Fibroblast of mammary gland (primary cell): Measurements from ENCODE around the gene TGFBI.

ENCODE experiments used
- DNase-seq: peaks from one replicate; pipeline ENCODE4 v3.0.0-alpha.2; 2010; ENCODE audit warnings: low read depth
- H3K4me3 ChIP-seq: 2 replicates; pipeline ENCODE4 v1.5.1; 2011; ENCODE audit warnings: low read depth, mild to moderate bottlenecking, low read length, moderate library complexity; ENCODE audit not compliant: control insufficient read depth
- TF ChIP-seq, protein P1 (sequence below): conservative IDR thresholded peaks from 2 replicates; pipeline ENCODE4 v1.5.1; 2011; ENCODE audit warnings: low read depth, low read length, inconsistent platforms; ENCODE audit not compliant: control insufficient read depth, insufficient read depth

Gene TGFBI

DNA sequence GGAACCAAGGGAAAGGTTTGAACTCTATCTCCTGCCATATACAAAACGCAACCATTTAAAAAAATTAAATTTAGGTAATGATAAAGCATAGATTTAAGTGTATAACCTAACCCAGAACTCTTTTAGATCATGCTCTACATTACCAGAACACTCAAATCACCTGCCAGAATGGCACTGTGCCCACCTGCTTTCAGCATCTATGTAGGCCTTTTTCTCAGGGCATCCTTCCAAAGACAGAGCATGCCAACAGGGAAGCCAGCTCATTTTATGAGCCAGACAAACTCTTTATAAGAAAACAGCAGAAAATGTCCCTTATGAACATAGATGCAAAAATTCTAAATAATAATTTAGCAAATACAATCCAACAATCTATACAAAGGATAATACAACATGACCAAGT, 55.9 kb downstream of the TGFBI start:
- DNase-seq = no peak
- TF ChIP-seq, protein P1, sequence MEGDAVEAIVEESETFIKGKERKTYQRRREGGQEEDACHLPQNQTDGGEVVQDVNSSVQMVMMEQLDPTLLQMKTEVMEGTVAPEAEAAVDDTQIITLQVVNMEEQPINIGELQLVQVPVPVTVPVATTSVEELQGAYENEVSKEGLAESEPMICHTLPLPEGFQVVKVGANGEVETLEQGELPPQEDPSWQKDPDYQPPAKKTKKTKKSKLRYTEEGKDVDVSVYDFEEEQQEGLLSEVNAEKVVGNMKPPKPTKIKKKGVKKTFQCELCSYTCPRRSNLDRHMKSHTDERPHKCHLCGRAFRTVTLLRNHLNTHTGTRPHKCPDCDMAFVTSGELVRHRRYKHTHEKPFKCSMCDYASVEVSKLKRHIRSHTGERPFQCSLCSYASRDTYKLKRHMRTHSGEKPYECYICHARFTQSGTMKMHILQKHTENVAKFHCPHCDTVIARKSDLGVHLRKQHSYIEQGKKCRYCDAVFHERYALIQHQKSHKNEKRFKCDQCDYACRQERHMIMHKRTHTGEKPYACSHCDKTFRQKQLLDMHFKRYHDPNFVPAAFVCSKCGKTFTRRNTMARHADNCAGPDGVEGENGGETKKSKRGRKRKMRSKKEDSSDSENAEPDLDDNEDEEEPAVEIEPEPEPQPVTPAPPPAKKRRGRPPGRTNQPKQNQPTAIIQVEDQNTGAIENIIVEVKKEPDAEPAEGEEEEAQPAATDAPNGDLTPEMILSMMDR = no peak
- H3K4me3 ChIP-seq = no peak overlapping the region

DNA sequence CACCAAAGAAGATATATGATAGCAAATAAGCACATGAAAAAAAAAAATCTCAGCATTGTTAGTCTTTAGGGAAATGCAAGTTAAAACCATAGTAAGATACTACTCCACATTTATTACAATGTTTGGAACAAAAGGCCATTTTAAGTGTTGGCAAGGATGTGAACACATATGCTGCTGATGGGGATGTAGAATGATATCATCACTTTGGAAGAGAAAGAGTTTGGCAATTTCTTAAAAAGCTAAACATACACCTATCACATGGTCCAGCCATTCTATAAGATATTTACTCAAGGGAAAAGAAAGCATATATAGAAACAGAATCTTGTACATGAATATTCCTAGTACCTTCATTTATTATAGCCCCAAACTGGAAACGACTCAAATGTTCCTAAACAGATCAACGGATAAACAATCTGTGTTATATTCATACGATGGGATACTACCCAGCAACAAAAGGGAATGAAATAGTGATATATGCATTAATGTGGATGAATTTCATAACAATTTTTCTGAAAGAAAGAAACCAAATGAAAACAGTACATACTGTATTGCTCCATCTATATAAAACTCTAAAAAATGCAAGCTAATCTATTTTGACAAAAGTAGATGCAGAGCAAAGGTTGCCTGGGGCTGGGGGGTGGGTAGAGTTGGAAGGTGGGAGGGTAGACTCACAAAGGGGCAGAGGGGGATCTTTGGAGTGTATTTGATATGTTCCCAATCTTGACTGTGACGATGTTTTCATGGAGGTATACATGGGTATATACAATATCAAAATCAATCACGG, 58.2 kb downstream of the TGFBI start:
- no peak for DNase-seq
- H3K4me3 ChIP-seq = no peak overlapping the region
- TF ChIP-seq, protein P1 = no peak

DNA sequence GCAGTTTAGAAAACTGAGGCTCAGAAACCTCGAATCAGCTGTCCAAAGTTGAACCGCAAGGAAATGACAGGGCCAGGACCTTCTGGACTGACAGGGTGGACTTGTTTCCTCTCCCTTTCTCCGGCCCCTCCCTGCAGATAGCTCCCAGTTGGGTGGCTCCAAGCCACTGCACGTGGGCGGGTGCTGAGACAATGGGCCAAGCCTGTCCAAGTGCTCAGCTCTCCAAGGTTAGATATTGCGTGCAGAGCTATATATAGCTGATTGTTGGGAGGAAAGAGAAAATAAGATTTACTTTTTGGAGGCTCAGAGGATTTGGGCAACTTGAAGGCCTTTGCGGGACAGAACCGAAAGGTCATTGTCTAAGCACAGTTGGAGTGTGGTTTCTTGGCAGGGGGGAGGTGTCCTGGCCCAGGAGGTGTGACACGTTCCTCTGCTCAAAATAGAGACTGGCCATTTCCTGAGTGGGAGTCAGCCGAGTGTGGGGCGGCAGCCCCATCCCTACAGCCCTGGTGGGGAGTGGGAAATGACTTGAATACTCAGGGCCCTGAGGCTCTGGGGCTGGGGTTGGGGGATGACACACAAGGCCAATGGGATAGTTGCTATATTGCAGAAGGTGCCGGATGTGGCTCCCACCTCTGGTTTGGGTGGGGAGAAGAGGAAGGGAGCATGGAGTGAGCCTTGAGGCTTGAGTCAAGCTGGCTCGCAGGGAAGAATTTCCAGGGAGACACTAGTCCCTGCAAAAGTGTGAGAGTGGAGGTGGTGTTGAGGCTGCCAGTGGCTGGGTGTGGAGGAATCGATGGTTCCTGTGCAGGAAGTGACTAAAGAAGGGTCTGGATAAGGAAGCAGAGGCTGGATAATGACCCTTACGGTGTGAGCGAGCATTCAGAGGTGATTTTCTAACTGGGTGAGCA, 59.4 kb downstream of the TGFBI start:
- DNase-seq = peak; percentile 81
- no peak overlapping the region for H3K4me3 ChIP-seq
- TF ChIP-seq, protein P1 = no peak

DNA sequence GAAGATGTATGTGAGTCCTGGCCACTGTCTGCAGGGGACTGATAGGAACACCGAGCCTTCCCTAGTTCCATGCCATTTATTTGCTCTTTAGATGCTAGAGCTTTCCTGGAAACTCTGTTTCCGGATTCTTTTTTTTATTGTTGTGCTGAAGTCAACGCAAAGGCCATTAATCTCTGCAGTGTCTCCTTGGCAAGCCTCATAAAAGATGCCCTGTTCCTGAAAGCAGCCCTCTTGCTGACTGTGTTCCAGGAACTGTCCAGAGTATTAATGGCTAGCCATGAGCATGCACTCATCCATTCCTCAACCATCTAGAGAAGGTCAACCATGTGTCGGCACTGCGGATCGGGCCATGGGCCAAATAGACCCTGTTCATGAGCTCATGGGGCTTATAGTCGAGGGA, 61.0 kb downstream of the TGFBI start:
- TF ChIP-seq, protein P1 = no peak
- H3K4me3 ChIP-seq = no peak overlapping the region
- no peak for DNase-seq

DNA sequence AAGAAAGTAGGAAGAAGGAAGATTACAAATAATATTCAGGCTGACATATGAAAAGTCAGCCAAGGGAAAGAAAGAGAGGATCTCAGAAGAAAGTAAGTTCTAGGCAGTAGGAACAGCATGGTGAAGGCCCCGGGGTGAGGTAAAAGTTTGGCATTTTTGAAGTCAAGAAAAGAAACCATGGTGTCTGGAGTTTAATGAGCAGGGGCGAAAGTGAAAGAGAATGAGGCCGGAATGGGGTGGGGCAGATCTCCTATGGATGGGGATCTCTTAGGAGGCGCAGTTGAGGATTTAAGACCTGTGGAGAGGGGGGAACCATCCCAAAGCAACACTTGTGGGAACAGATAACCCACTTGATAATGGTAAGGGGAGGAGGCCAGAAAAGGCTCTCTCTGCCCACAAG, 61.5 kb downstream of the TGFBI start:
- no peak for DNase-seq
- TF ChIP-seq, protein P1 = no peak
- H3K4me3 ChIP-seq = no peak overlapping the region

DNA sequence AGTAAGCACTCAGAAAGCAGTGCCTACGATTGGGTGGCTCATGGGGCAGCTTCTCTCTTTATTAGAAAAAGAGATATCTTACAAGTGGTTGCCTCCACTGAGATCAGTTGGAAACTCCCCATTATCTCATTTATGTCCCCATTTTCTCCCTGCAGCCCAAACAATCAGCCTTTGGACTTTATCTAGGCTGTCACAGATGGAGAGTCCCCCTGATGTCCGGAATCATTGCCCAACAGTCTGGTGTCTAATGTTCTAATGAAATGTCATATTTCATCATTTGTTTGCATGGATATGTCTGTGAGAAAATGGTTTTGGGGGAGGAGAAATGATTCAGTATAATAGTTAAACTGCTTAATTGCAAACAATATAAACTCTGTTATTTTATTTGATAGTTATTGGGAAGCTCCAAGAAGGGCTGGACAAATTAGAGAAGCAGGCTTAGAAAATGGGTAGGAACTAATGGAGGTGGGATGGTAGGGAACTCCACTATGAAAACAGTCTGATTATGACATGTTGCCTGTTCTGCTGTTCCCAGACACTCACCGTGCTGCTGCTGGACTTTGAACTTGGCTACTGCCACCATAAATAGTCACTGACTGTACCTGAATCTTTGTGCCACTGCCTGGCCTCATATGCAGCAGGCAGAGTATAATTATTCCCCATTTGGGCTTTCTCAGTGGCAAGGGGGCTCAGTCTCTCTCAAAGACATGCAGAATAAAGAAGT, 65.6 kb downstream of the TGFBI start:
- no peak for DNase-seq
- TF ChIP-seq, protein P1 = no peak
- no peak overlapping the region for H3K4me3 ChIP-seq
